Mucosa of descending colon (tissue), 3 donors: ENCODE data around the gene PIP4K2C. TPM values are rescaled to one million over a fixed set of nuclear protein-coding genes. Genes with fewer than 3 reads are reported as not detected.

Experiments used
- ATAC-seq: fragments of 200-7000 bp; cut with Tn5 transposase; one replicate; pipeline ENCODE4 v1.9.1; 2020; ENCODE audit warnings: mild to moderate bottlenecking, moderate library complexity
- DNase-seq, 3 donors: peaks; one replicate each; pipeline ENCODE4 v3.0.0-alpha.2; 2020
- H3K36me3 ChIP-seq: fragments of 200-600 bp; one replicate; pipeline ENCODE4 v1.8.0; 2021; ENCODE audit warnings: low read depth, mild to moderate bottlenecking
- H3K4me1 ChIP-seq: fragments of 200-600 bp; one replicate; pipeline ENCODE4 v1.8.0; 2021; ENCODE audit warnings: low read depth, mild to moderate bottlenecking
- H3K4me3 ChIP-seq: fragments of 200-600 bp; one replicate; pipeline ENCODE4 v1.8.0; 2021; ENCODE audit warnings: mild to moderate bottlenecking
- H3K9me3 ChIP-seq: fragments of 200-600 bp; one replicate; pipeline ENCODE4 v1.8.0; 2021; ENCODE audit warnings: mild to moderate bottlenecking
- intact Hi-C, 2 donors: fragments of 100-400 bp; cut with DNase I in 1 of 2; cut with micrococcal nuclease in 1 of 2; formaldehyde crosslinking; loops; one replicate each; pipeline versions ENCODE4 v1.11.0 to v1.11.1; 2022; cut with DNase I, micrococcal nuclease
- total RNA-seq, 3 donors: library from RNA; stranded (reverse); fragmentation: NEBNext Ultra II Directional in 2 of 3; extraction: Animal tissue kit (Norgen Biotek cat#: 25700) in 2 of 3; gene quantifications; one replicate each; pipeline versions ENCODE4 v1.2.1 to v1.2.4, GENCODE V29; 2021 to 2023
- TF ChIP-seq, protein P1 (sequence below): fragments of 200-600 bp; IDR thresholded peaks from one replicate; pipeline ENCODE4 v1.8.0; 2022; ENCODE audit warnings: antibody characterized with exemption, mild to moderate bottlenecking
- donor health status: DM: no; HTN: no; CAD: no; lungs with moderate emphysema.
- donor health status: DM: no; HTN: no; CAD: no.
- donor health status: DM: no; HTN: yes; CAD: no.

The PIP4K2C gene
- total RNA-seq, 3 donors from 2014 or later = 39.0 to 55.5 (median 54.2) TPM

DNA sequence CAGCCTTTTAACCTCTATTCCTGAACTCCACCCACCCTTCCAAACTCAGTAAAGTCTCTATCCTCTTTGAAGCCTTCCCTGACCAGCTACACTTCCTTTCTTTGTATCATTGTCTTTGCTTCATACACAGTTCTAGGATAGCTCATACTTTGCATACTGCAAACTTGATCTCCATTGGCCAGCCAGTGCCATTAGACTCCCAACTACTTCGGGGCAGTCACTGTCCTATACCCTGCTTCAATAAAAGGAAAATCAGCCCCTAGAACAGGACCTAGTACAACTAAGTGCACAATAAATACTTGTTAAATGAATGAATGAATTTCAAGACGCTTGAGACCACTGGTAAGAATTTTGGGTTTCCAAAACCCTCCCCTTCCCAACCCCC is 521 bp upstream of the PIP4K2C start:
- TF ChIP-seq, protein P1, sequence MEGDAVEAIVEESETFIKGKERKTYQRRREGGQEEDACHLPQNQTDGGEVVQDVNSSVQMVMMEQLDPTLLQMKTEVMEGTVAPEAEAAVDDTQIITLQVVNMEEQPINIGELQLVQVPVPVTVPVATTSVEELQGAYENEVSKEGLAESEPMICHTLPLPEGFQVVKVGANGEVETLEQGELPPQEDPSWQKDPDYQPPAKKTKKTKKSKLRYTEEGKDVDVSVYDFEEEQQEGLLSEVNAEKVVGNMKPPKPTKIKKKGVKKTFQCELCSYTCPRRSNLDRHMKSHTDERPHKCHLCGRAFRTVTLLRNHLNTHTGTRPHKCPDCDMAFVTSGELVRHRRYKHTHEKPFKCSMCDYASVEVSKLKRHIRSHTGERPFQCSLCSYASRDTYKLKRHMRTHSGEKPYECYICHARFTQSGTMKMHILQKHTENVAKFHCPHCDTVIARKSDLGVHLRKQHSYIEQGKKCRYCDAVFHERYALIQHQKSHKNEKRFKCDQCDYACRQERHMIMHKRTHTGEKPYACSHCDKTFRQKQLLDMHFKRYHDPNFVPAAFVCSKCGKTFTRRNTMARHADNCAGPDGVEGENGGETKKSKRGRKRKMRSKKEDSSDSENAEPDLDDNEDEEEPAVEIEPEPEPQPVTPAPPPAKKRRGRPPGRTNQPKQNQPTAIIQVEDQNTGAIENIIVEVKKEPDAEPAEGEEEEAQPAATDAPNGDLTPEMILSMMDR = no peak
- DNase-seq (no peak), ATAC-seq (no peak)
- H3K4me1 ChIP-seq = peaks cover 6% of the 10 kb centered on the region
- intact Hi-C loops = no loop called here
- no peaks in the 10 kb centered on the region for H3K9me3 ChIP-seq
- no peaks in the 10 kb centered on the region for H3K36me3 ChIP-seq
- H3K4me3 ChIP-seq = no peak overlapping the region

DNA sequence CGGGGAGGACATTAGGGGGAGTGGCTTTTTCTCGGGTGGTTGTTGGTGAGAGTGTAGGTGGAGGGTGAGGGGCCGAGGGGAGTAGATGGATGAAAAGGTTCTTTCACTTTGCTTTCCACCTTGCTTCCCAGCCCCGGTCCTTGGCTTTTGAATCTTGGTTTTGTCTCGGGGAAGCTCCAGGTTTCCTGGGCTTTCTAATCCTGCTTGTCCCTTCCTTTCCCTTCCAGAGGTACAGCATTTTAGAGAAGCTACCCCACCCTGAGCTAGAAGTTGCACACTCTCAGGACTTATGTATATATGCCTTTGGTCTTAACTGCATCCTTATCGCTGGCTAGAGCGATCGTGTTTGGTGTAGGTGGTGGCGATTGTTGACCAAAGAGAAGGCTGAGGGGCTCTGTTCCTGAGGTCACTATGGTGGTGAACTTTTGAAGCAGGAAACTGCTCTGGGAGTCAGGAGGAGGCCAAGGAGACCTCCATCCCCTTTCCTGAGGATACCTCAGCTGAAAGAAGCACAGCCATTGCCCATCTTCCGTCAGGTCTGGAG is 862 bp downstream of the PIP4K2C start:
- TF ChIP-seq, protein P1 = no peak
- H3K4me3 ChIP-seq = peak overlapping the region; percentile 69
- no peak for ATAC-seq
- H3K4me1 ChIP-seq = peaks cover 6% of the 10 kb centered on the region
- no peaks in the 10 kb centered on the region for H3K9me3 ChIP-seq
- no peak for DNase-seq
- no peaks in the 10 kb centered on the region for H3K36me3 ChIP-seq
- intact Hi-C loops = no loop called here

DNA sequence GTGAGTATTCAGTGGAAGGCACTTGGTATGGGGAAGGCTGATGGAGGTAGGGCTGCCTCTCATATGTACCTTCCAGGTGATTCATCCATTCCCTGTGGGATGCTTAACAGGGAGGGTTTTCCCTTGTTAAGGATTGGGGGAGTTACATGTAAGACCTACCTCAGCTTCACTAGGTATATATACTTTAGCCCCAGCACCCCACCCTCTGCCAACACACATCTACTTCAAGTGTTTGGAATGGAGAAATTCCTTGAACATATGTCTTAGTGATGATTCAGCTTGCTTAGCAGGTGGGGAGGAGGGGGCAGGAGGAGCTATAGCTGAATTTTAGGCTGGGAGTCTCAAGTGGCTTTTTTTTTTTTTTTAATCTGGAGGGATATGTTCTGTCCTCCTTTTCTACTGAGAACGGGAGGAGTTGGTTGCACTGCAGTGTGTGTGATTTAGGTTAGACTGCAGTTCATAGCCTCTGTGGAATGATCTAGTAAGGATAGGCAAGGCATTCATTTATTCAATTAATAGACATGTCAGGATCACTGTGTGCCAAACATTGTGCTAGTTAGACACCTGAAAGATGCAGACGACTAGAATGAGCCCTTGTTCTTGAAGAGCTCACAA is 1.7 kb downstream of the PIP4K2C start:
- H3K36me3 ChIP-seq = no peaks in the 10 kb centered on the region
- H3K9me3 ChIP-seq = no peaks in the 10 kb centered on the region
- DNase-seq (no peak), ATAC-seq (no peak)
- peaks cover 6% of the 10 kb centered on the region for H3K4me1 ChIP-seq
- H3K4me3 ChIP-seq = no peak overlapping the region
- intact Hi-C loops = no loop called here
- TF ChIP-seq, protein P1 = no peak

DNA sequence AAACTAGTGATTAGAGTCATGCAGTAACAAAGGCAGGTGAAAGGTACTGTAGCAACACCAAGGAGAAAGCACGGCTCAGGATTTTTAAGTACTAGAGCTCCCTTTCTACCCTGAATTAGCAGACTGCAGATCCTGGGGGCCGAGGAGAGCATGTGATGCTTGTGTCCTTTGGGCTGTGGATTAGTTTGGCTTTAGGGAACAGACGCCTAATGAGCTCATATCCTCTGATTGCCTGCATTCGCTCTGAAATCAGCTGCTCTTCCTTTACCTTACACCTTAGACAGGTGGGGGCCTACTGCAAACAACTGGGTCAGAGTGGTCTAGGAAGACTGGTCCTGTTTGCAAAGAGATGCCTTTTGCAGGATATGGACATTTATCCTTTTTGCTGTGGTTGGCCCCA is 2.2 kb downstream of the PIP4K2C start:
- intact Hi-C loops = no loop called here
- TF ChIP-seq, protein P1 = no peak
- ATAC-seq (no peak), DNase-seq (no peak)
- Histone ChIP-seq H3K4me1 (peaks cover 6% of the 10 kb centered on the region), H3K4me3 (no peak overlapping the region), H3K36me3 (no peaks in the 10 kb centered on the region), H3K9me3 (no peaks in the 10 kb centered on the region)

DNA sequence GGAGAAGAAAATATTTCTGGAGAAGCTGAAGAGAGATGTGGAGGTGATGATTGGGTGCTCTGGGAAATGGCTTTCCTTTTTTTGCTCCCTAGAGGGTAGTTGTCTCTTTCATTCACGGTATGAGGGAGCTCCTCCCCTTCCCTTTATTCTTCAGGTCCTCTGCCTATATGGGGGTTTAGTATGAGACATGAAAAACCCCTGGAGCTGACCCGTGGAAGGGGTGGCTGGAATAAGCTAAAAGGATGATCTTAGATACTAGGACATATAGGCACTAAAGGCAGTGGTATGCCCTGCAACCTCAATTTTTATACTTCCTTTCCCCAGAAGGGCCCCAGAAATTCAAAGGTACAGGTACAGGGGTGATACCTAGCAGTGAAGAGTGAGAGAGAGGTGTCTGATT is 9.4 kb downstream of the PIP4K2C start:
- Histone ChIP-seq H3K9me3 (no peaks in the 10 kb centered on the region), H3K4me3 (no peak overlapping the region), H3K4me1 (peaks cover 7% of the 10 kb centered on the region), H3K36me3 (no peaks in the 10 kb centered on the region)
- TF ChIP-seq, protein P1 = no peak
- intact Hi-C loops = no loop called here
- ATAC-seq (no peak), DNase-seq (no peak)
